ENCODE measurements around the gene PRR23E.

Gene PRR23E

GRCh38 chr3:127184870-127185216, 8.1 kb upstream of the PRR23E start:
- DNase-seq (ENCODE audit: low read depth, low spot score), result no peak

DNA sequence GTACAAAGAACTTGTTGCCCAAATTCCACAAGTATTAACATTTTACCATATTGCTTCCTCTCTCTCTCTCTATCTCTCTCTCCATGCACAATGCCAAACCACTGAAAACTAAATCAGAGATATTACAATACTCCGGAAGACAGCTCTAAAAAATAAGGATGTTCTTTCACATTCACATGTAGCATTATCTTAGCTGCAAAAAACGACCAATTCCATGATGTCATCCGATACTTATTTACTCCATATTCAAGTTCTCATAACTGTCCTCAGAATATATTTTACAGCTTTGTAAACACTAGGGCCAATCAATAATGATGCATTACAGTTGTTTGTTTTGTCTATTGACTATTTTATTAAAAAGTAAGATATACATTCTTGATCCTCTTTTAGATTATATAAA, 7.7 kb upstream of the PRR23E start:
- no peak for DNase-seq (ENCODE audit: low read depth, low spot score)

GRCh38 chr3:127185962-127186674, 6.8 kb upstream of the PRR23E start:
- no peak for DNase-seq (ENCODE audit: low read depth, low spot score)

DNA sequence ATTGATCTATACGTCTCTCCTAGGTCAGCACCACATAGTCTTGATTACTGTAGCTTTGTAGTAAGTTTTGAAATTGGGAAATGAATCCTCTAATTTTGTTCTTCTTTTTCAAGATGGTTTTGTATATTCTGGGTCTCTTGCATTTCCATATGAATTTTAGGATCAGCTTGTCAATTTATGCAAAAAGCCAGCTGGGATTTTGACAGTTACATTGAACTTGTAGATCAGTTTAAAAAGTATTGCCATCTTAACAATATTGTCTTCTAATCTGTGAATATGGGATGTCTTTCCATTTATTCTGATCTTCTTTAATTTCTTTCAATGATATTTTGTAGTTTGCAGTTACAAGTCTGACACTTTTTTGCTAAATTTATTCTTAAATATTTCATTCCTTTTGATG, 5.6 kb upstream of the PRR23E start:
- DNase-seq (ENCODE audit: low read depth, low spot score), result no peak

DNA sequence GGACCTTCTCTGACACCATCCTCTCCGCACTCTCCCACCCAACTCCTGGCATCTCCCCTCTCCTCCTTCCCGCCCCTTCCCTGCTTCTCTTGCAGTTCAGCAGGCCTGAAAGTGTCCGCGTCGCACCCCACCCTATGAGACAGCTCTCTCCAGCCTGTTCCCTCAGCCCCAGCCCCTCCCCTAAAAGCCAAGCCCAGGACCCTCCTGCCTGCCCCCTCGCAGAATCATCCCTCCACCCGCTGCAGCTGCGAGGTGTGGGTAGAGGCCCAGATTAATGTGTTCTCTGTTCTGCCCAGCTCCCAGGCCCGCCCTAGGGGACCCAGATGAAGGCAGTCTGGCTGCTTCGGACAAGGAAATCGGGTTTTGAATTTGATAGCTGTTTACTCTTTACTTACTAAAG, 410 bp downstream of the PRR23E start:
- no peak for DNase-seq (ENCODE audit: low read depth, low spot score)

- DNase-seq (ENCODE audit: low read depth, low spot score), result no peak
Measured at GRCh38 chr3:127193775-127194174, 844 bp downstream of the PRR23E start.

DNA sequence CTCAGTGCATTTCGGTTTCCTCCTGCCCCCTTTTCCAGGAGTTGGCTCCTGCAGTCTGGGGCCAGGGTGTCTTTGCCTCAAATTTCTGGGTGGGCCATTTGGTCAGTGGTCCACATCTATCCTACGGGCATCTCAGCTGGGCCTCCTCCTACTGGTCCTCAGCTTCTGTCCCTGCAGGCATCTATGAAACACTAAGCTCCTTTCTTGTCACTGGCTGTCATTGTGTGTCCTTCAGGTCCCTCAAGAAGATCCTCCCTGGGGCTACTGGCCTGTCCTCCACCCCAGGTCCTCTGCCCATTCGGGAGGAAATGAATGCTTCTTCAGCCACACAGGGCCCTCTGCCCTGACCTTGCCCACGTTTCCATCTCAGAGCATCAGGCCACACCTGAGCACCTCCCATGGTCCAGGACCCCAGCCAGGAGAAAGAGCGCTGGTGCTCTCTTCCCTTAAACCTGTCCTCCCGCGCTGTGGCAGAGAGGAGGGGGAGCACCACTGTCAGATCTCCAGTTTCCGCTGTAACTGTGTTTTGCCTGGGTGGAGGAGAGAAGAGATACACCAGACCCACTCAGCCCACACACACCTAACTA, 1.8 kb downstream of the PRR23E start:
- no peak for DNase-seq (ENCODE audit: low read depth, low spot score)

- no peak for DNase-seq (ENCODE audit: low read depth, low spot score)
Measured at GRCh38 chr3:127195417-127195816, 2.5 kb downstream of the PRR23E start.

GRCh38 chr3:127196002-127196401, 3.1 kb downstream of the PRR23E start:
- no peak for DNase-seq (ENCODE audit: low read depth, low spot score)

DNA sequence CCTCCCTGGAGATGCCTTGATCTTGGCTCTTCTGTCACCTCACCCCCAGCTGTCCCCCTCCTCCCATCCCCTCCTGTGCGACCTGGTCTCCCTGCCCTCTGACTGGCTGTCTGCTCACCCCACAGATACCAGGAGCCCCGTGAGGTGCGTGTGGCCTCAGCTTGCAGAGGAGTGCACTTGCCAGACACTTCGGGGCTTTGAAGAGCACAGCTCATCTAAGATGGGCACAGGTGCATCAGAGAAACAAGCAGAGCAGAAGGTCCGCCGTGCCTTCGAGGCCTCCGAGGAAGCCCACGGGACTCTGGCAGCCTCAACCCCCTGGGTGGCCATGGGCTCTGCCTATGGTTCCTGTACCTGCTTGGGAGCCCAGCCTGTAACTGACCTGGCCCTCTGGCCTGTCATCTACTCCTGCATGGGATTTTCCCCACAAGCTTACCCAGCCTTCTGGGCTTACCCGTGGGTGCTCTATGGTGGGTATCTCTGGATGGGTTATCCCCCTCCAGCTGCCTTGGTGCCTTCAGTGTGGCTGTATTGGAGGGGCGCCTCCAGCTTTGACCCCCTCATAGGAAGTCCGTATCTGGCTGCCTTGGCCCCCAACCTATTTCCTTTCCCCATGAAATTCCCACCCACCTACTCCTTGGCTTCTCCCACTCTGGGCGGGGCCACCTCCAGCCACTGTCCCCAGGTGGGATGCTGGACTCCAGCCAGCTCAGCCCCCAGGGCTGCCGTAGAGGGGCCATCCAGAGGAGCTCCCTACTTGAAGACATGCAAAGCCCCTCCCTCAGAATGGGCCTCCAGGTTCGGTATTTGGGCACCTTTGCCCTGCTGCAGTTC, 3.8 kb downstream of the PRR23E start:
- no peak for DNase-seq (ENCODE audit: low read depth, low spot score)

DNA sequence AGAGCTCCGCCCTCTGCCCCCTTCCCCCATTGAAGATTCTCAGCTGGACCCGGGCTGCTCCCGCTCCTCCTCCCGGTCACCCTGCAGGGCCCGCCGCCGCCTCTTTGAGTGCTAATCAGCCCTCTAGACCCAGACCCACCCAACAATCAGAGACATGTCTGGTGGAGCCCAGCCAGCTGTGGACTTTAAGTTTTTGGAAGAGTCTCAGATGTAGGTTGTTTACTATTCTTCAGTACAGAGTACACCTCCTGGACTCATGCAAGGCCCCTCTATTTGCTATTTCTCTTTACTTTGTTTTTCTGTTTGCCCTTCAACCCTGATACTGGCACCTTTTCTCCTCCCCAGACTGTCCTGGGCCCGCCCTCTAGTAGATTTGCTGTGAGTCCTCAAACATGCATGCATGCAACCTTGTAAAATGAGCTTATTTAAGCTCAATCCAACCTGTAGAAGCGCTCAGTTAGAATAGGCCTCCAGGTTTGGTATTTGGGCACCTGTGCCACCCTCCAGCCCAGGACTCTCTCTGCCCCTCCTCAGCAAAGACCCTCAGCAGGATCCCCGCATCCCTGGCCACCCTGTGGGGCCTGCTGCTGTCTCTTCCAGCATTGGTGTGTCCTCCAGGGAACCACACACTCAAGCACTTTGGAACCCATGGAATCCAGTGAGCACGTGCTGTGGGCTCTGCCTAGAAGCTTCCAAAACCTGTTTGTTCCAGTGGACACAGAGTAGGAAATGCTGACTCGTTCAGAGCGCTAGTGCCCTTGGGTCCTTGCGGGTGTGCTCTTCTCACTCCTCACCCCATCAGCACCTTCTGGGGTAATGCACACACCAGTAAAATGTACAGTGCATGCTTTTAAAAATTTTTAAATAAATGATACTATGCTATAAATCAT, 4.6 kb downstream of the PRR23E start:
- no peak for DNase-seq (ENCODE audit: low read depth, low spot score)

DNA sequence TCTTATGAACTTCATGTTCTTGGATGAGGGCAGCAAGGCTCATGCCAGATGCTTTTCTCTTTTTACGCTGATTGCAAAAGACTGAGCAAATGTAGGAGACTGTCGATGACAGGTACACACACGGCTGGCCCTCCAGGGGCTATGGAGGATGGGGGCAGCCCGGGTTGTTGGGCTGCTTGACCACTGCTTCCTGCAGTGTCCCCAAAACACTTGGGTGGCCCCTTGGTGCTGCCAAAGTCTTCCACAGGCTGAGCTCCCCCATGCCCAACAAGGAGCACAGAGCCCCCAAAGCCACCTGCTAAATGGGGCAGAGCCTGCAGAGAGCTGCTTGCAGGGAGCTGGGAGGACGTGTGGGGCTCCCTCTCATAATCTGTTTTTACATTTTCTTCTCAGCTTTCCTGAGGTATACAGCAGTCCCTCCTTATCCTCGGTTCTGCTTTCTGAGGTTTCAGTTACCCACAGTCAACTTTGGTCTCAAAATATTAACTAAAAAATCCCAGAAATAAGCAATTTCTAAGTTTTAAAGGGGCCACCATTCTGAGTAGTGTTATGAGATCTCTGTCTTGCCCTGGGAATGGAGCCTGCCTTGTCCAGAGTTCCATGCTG, 7.3 kb downstream of the PRR23E start:
- DNase-seq (ENCODE audit: low read depth, low spot score), result no peak

DNA sequence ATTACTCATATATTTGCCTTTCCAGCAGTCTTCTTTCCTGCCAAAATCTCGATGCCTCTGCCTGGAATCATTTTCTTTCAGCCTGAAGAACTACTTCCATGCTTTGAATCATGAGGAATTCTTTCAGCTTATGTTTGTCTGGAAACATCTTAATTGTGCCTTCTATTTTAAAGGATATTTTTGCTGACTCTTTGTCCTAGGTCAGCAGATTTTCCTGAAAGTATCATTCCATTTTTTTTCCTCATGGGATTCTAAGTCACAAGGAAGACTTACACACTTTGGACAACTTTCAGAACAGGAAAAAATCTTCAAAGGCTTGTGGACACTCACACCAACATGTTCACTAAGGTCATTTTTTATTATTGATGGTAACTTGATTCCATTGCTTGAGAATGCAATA, 10.1 kb downstream of the PRR23E start:
- DNase-seq (ENCODE audit: low read depth, low spot score), result no peak

- DNase-seq (ENCODE audit: low read depth, low spot score), result no peak
Measured at GRCh38 chr3:127204841-127205582, 12.1 kb downstream of the PRR23E start.

DNA sequence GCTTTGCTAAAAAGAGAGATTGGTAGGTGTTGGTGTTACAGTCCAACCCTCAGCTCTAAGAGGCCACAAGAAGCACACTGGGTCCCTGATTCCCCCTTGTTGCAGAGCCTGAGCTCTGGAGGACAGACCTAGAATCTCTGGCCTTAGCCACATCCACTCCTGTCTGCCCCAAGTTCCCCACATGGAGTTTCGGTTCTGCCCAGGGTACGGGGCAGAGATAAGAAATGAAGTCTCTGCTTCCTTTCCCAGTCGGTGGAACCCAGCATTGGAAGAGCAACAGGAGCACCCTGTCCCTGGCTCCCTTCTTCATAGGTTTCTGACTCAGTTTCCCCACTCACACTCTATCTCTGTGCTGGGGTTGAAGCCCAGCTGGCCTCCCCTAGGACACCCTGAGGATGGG, 13.2 kb downstream of the PRR23E start:
- DNase-seq (ENCODE audit: low read depth, low spot score), result no peak

- no peak for DNase-seq (ENCODE audit: low read depth, low spot score)
Measured at GRCh38 chr3:127206611-127207516, 13.9 kb downstream of the PRR23E start.

DNA sequence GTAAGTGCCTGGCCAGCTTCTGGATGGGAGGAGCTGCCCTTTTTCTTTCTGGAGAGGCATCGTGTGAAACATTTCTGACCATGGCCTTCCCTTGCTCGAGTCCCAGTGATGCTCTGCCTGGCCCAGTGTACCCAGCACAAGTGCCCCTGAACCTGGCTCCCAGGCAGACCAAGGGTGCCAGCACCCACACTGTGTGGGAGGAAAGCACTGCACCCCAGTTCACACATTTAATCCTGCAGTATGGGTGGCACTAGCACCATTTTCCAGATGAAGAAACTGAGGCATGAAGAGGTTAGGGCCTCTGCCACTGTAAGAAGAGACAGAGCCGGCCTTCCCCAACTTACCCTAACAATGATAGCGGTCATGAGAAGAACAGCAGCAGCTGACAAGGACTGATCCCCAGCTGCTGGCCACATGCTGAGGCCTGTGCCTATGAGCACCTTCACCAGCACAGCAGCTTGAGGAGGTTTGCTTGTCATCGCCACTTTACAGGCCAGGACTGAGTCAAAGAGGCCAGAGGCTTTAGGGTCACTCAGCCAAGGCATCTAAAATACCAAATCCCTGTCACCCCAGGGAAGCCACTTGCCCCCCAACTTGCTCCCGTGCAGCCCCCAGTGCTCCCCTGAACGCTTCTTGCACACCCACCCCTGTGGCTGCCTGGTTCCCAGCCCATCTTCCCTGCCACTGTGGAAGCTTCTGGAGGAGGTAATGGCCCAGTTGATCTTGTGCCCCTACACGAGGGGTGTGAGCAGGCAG, 15.0 kb downstream of the PRR23E start:
- DNase-seq (ENCODE audit: low read depth, low spot score), result no peak

GRCh38 chr3:127208483-127209100, 15.7 kb downstream of the PRR23E start:
- no peak for DNase-seq (ENCODE audit: low read depth, low spot score)
